K562 (cell line): ENCODE measurements around the gene ACP1.

ENCODE experiments used
- DNMT1 ChIP-seq: fragments of 450-650 bp; IDR thresholded peaks from 2 replicates; pipeline ENCODE4 v1.6.1; 2016; ENCODE audit warnings: antibody characterized with exemption, mild to moderate bottlenecking
- KAT7 ChIP-seq: sonication (generic); formaldehyde crosslinking; IDR thresholded peaks from 2 replicates; pipeline ENCODE4 v1.8.0; 2022; ENCODE audit warnings: missing genetic modification reagents, mild to moderate bottlenecking, borderline replicate concordance
- NCOA1 ChIP-seq: fragments of 450-650 bp; IDR thresholded peaks from 2 replicates; pipeline ENCODE4 v1.6.1; 2016; ENCODE audit warnings: low read depth
- NR2C1 ChIP-seq, 2 experiments: fragments of 450-650 bp; IDR thresholded peaks; 2 replicates each; pipeline ENCODE4 v1.6.1; 2017; ENCODE audit warnings: mild to moderate bottlenecking in 2 of 2, antibody characterized with exemption in 1 of 2, inconsistent platforms in 1 of 2, missing compliant biosample characterization in 1 of 2, missing genetic modification characterization in 1 of 2
- POLR2AphosphoS5 ChIP-seq: IDR thresholded peaks from 2 replicates; pipeline ENCODE4 v1.6.1; 2011; ENCODE audit warnings: mild to moderate bottlenecking, low read depth, low read length, moderate library complexity; ENCODE audit not compliant: control insufficient read depth, insufficient read depth
- SP1 ChIP-seq: sonication (generic); formaldehyde crosslinking; IDR thresholded peaks from 2 replicates; pipeline ENCODE4 v1.8.1; 2022; ENCODE audit warnings: mild to moderate bottlenecking, missing genetic modification reagents
- STAT5A ChIP-seq: IDR thresholded peaks from 2 replicates; pipeline ENCODE4 v1.6.1; 2012; ENCODE audit warnings: low read length, inconsistent platforms, borderline replicate concordance
- ZNF384 ChIP-seq: IDR thresholded peaks from 2 replicates; pipeline ENCODE4 v1.6.1; 2012; ENCODE audit warnings: low read depth, low read length, improper control_type of control experiment
- TF ChIP-seq, protein P1 (sequence below): sonication (generic); formaldehyde crosslinking; IDR thresholded peaks from 2 replicates; pipeline ENCODE4 v1.5.0; 2020; ENCODE audit warnings: missing genetic modification reagents

- no peak for TF ChIP-seq ZNF384
- TF ChIP-seq, protein P1, sequence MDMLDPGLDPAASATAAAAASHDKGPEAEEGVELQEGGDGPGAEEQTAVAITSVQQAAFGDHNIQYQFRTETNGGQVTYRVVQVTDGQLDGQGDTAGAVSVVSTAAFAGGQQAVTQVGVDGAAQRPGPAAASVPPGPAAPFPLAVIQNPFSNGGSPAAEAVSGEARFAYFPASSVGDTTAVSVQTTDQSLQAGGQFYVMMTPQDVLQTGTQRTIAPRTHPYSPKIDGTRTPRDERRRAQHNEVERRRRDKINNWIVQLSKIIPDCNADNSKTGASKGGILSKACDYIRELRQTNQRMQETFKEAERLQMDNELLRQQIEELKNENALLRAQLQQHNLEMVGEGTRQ (CRISPR knock-in tag): no peak
- no peak for TF ChIP-seq POLR2AphosphoS5
- no peak for TF ChIP-seq DNMT1
- no peak for TF ChIP-seq STAT5A
- no peak for TF ChIP-seq NR2C1 (IDR thresholded peaks at IDR 0.05)
- no peak for TF ChIP-seq NR2C1 (tag; IDR thresholded peaks at IDR 0.05)
- TF ChIP-seq KAT7: no peak
- no peak for TF ChIP-seq SP1 (CRISPR knock-in tag)
- no peak for TF ChIP-seq NCOA1
These were observed 24.1 kb downstream of the ACP1 start for GRCh38 chr2:288758-289361.
